ENCODE measurements around the gene P2RX7. TPM values are rescaled to one million over a fixed set of nuclear protein-coding genes. Genes with fewer than 3 reads are reported as not detected.

Gene P2RX7
- total and polyA plus RNA-seq, 9 of the 15 experiments (the other 6 are each of a cell fraction or from before 2014, with no cell fraction given) = 0.04 to 0.65 (median 0.30) TPM

DNA sequence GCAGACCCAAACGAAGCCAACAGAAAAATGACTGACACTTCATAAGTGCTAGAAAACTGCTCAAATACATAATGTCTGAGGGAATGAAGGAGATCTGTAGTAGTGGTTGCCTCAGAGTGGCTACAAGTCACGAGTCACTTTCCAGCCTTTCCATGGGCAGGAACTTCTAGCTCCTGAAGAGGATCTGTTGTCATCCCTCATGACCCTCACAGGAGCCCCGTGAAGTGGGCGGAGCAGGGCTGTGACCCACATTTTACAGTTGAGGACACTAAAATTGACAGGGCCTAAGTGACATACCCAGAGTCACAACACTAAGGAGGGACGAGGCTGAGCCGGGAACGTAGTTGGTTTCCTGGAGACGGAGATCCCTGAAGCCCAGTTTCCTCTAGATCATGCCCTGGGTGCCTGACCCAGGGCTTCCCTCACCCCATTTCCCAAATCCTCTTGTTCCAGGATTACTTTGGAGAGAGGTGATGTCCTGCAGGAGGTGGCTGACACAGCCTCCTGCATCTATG lies 45.8 kb upstream of the P2RX7 start:
- 22% methylated on average over 8 of the region's 8 CpGs for WGBS (ENCODE audit: insufficient coverage, low coverage, missing lambda C conversion rate)
- Histone ChIP-seq H3K36me3 (ENCODE audit: control insufficient read depth, insufficient read depth, low read length) (no peaks in the 10 kb centered on the region), H3K27me3 (ENCODE audit: control insufficient read depth in 2 of 2, insufficient read depth in 2 of 2, low read length in 2 of 2) (peaks cover 0 to 10% of the 10 kb centered on the region in 2 experiments; a peak in 2 of 5 replicates), H3K27ac (ENCODE audit: extremely low read depth, low read depth, low read length) (no peak overlapping the region), H3K4me2 (ENCODE audit: insufficient read depth, low read length) (no peak overlapping the region), H3K4me3 (no peak overlapping the region), H3K4me1 (replicated peaks in 1 of 2; ENCODE audit: control insufficient read depth in 2 of 2, insufficient read depth in 2 of 2, low read length in 2 of 2) (peaks cover 3 to 5% of the 10 kb centered on the region in 2 experiments; a peak in 2 of 5 replicates), H3K9ac (ENCODE audit: insufficient read depth in 1 of 2, low read depth in 2 of 2, low read length in 2 of 2) (no peak overlapping the region), H3K9me1 (ENCODE audit: control insufficient read depth, insufficient read depth, low read length) (no peaks in the 10 kb centered on the region), H2AFZ (ENCODE audit: low read depth, low read length) (no peak overlapping the region), H3K79me2 (ENCODE audit: control insufficient read depth, insufficient read depth, low read length) (no peaks in the 10 kb centered on the region), H3K9me3 (replicated peaks; ENCODE audit: control insufficient read depth, insufficient read depth, low read depth, low read length) (no peaks in the 10 kb centered on the region), H4K20me1 (replicated peaks; ENCODE audit: control insufficient read depth, insufficient read depth, low read length) (no peaks in the 10 kb centered on the region)
- FAIRE-seq (no peak), ATAC-seq (no peak), DNase-seq (ENCODE audit: extremely low read depth in 1 of 4, low spot score in 3 of 4) (no peak)
- intact Hi-C loops (cut with micrococcal nuclease) (no loop called here), in situ Hi-C loops (cut with MboI) (no loop called here)
- no TSS peak for BruUV-seq (replicated peaks)
- ChIA-PET POLR2A (interaction anchor here (0.6 to 0.8 kb wide), 4 partner anchors 28 to 712 kb away, joined by 3 to 5 read pairs (median 3); no protein-coding TSS in a partner anchor), CTCF (ENCODE audit: low intra/inter-chr PET ratio) (no interaction called here)
- no peak for TF ChIP-seq ZNF41 (CRISPR knock-in tag; conservative IDR thresholded peaks at IDR 0.05)
- no peak for TF ChIP-seq MEIS2 (IDR thresholded peaks at IDR 0.05; ENCODE audit: partially characterized antibody)
- no peak for TF ChIP-seq ZNF444 (CRISPR knock-in tag; IDR thresholded peaks at IDR 0.05)
- TF ChIP-seq PRDM10 (IDR thresholded peaks at IDR 0.05; ENCODE audit: partially characterized antibody) = no peak
- TF ChIP-seq, protein P1, sequence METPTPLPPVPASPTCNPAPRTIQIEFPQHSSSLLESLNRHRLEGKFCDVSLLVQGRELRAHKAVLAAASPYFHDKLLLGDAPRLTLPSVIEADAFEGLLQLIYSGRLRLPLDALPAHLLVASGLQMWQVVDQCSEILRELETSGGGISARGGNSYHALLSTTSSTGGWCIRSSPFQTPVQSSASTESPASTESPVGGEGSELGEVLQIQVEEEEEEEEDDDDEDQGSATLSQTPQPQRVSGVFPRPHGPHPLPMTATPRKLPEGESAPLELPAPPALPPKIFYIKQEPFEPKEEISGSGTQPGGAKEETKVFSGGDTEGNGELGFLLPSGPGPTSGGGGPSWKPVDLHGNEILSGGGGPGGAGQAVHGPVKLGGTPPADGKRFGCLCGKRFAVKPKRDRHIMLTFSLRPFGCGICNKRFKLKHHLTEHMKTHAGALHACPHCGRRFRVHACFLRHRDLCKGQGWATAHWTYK (CRISPR knock-in tag; IDR thresholded peaks at IDR 0.05) = no peak
- TF ChIP-seq MAFF (IDR thresholded peaks at IDR 0.05; ENCODE audit: low read length) = no peak
- TF ChIP-seq SMARCA4 (IDR thresholded peaks at IDR 0.05) = no peak
- TF ChIP-seq KDM1A (IDR thresholded peaks at IDR 0.05) = no peak
- TF ChIP-seq ETS2 (tag; IDR thresholded peaks at IDR 0.05; ENCODE audit: borderline replicate concordance, poor library complexity, severe bottlenecking) = no peak
- no peak for TF ChIP-seq MYBL2 (IDR thresholded peaks at IDR 0.05; ENCODE audit: low read depth)
- no peak for TF ChIP-seq MYBL2 (CRISPR knock-in tag; IDR thresholded peaks at IDR 0.05; ENCODE audit: borderline replicate concordance)
- TF ChIP-seq HNRNPK (IDR thresholded peaks at IDR 0.05; ENCODE audit: low read depth, low read length, poor library complexity, severe bottlenecking) = no peak
- TF ChIP-seq STAT5B (CRISPR knock-in tag; IDR thresholded peaks at IDR 0.05) = no peak
- TF ChIP-seq, protein P2, sequence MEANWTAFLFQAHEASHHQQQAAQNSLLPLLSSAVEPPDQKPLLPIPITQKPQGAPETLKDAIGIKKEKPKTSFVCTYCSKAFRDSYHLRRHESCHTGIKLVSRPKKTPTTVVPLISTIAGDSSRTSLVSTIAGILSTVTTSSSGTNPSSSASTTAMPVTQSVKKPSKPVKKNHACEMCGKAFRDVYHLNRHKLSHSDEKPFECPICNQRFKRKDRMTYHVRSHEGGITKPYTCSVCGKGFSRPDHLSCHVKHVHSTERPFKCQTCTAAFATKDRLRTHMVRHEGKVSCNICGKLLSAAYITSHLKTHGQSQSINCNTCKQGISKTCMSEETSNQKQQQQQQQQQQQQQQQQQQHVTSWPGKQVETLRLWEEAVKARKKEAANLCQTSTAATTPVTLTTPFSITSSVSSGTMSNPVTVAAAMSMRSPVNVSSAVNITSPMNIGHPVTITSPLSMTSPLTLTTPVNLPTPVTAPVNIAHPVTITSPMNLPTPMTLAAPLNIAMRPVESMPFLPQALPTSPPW (CRISPR knock-in tag; IDR thresholded peaks at IDR 0.05) = no peak
- no peak for TF ChIP-seq CBFA2T3 (IDR thresholded peaks at IDR 0.05)
- TF ChIP-seq CBX8 (IDR thresholded peaks at IDR 0.05; ENCODE audit: borderline replicate concordance, extremely low read depth, low read depth, low read length, poor library complexity, severe bottlenecking) = no peak
